Tibial artery (tissue), 4 donors: ENCODE measurements around the gene ASAP2.

Experiments used
- DNase-seq, 2 donors: peaks; one replicate each; pipeline ENCODE4 v3.0.0-alpha.2; 2019
- H3K27ac ChIP-seq, 2 donors: fragments of 200-600 bp; sonication (generic) in 1 of 2; 1 replicate in 1 of 2; 2 replicates in 1 of 2; pipeline ENCODE4 v1.5.1; 2018 to 2019; ENCODE audit warnings: mild to moderate bottlenecking in 1 of 2
- H3K27me3 ChIP-seq, 2 donors: fragments of 200-600 bp; sonication (generic) in 1 of 2; one replicate each; pipeline versions ENCODE4 v1.5.1 to v1.6.0; 2016 to 2019
- H3K36me3 ChIP-seq, 3 donors: fragments of 200-600 bp; sonication (generic) in 2 of 3; one replicate each; pipeline ENCODE4 v1.5.1; 2016 to 2019; ENCODE audit warnings: mild to moderate bottlenecking in 2 of 3
- H3K4me1 ChIP-seq, 4 donors: fragments of 200-600 bp; sonication (generic) in 2 of 4; 1 replicate in 3 of 4; 2 replicates in 1 of 4; pipeline ENCODE4 v1.5.1; 2016 to 2019
- H3K4me3 ChIP-seq, 2 donors: fragments of 200-600 bp; sonication (generic) in 1 of 2; 1 replicate in 1 of 2; 2 replicates in 1 of 2; pipeline ENCODE4 v1.5.1; 2018 to 2019; ENCODE audit warnings: mild to moderate bottlenecking in 2 of 2
- H3K9me3 ChIP-seq, 3 donors: fragments of 200-600 bp; sonication (generic) in 1 of 3; one replicate each; pipeline ENCODE4 v1.5.1; 2016 to 2019
- intact Hi-C: fragments of 100-400 bp; cut with DNase I; formaldehyde crosslinking; loops from one replicate; pipeline ENCODE4 v1.15.0; 2023; ENCODE audit warnings: low total_unique reads
- TF ChIP-seq, protein P1 (sequence below), 2 experiments: fragments of 200-600 bp in 1 of 2; fragments of 450-650 bp in 1 of 2; IDR thresholded peaks; one replicate each; pipeline ENCODE4 v1.5.1; 2017 to 2019; ENCODE audit warnings: antibody characterized with exemption in 2 of 2, mild to moderate bottlenecking in 1 of 2, moderate library complexity in 1 of 2

Gene ASAP2

GRCh38 chr2:9359463-9359862 is 152.9 kb downstream of the ASAP2 start:
- intact Hi-C loops, result no loop called here
- TF ChIP-seq, protein P1, sequence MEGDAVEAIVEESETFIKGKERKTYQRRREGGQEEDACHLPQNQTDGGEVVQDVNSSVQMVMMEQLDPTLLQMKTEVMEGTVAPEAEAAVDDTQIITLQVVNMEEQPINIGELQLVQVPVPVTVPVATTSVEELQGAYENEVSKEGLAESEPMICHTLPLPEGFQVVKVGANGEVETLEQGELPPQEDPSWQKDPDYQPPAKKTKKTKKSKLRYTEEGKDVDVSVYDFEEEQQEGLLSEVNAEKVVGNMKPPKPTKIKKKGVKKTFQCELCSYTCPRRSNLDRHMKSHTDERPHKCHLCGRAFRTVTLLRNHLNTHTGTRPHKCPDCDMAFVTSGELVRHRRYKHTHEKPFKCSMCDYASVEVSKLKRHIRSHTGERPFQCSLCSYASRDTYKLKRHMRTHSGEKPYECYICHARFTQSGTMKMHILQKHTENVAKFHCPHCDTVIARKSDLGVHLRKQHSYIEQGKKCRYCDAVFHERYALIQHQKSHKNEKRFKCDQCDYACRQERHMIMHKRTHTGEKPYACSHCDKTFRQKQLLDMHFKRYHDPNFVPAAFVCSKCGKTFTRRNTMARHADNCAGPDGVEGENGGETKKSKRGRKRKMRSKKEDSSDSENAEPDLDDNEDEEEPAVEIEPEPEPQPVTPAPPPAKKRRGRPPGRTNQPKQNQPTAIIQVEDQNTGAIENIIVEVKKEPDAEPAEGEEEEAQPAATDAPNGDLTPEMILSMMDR (IDR thresholded peaks at IDR 0.05), result no peak
- H3K36me3 ChIP-seq, result peaks cover 37 to 87% (median 77%) of the 10 kb centered on the region in 3 donors

DNA sequence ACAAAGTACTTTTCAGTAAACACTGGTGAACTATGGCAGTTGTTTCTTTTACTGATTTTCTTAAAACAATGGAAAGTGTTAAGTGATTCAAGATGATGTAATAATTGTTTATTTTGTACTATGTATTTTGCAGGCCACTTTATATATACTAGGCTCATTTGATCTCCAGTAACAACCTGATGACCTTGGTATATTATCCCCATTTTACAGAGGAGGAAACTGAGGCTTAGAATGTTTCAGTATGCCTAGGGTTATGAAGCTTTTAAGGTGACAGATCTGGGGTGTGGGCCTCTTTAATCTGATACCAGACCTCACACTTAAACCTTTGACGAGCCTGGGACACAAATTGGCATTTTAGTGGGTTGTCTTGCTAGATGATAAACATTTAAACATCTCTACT is 153.5 kb downstream of the ASAP2 start:
- H3K9me3 ChIP-seq, result no peaks in the 10 kb centered on the region

More at GRCh38 chr2:9359463-9359862, 152.9 kb downstream of the ASAP2 start:
- no peak overlapping the region for H3K27ac ChIP-seq
- DNase-seq, result no peak
- H3K9me3 ChIP-seq, result no peaks in the 10 kb centered on the region
- H3K4me3 ChIP-seq, result no peak overlapping the region
- H3K4me1 ChIP-seq, result no peaks in the 10 kb centered on the region
- H3K27me3 ChIP-seq, result no peaks in the 10 kb centered on the region

DNA sequence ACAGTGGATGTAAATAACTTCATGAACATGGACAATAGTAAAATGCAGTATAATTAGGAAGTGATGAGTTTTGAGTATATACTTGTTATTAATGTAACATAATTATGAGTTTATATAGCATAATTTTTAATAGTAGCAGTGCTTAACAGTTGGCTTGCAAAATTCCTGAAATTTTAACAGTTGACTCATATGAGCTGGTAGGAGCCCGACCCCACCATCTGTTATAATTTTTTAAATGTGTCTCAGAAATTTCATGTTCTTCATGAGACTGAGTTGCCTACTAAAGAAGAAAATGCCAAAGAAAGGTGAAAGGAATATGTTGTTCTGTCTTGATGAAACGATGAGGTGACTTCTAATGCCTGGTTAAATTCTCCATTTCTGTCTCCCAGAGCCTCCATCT is 154.1 kb downstream of the ASAP2 start:
- peaks cover 37 to 91% (median 77%) of the 10 kb centered on the region in 3 donors for H3K36me3 ChIP-seq
- H3K27ac ChIP-seq, result no peak overlapping the region
- H3K4me1 ChIP-seq, result no peaks in the 10 kb centered on the region
- no peaks in the 10 kb centered on the region for H3K9me3 ChIP-seq
- H3K4me3 ChIP-seq, result no peak overlapping the region
- intact Hi-C loops, result no loop called here
- no peak for DNase-seq
- TF ChIP-seq, protein P1 (IDR thresholded peaks at IDR 0.05), result no peak
- no peaks in the 10 kb centered on the region for H3K27me3 ChIP-seq

More for the DNA sequence above, 153.5 kb downstream of the ASAP2 start:
- H3K27ac ChIP-seq, result no peak overlapping the region
- TF ChIP-seq, protein P1 (IDR thresholded peaks at IDR 0.05), result no peak
- no peak for DNase-seq
- intact Hi-C loops, result no loop called here
- peaks cover 37 to 91% (median 77%) of the 10 kb centered on the region in 3 donors for H3K36me3 ChIP-seq
- no peaks in the 10 kb centered on the region for H3K4me1 ChIP-seq
- H3K4me3 ChIP-seq, result no peak overlapping the region
- H3K27me3 ChIP-seq, result no peaks in the 10 kb centered on the region

GRCh38 chr2:9364373-9364772 is 157.8 kb downstream of the ASAP2 start:
- Histone ChIP-seq H3K9me3 (no peaks in the 10 kb centered on the region), H3K4me3 (no peak overlapping the region), H3K27ac (no peak overlapping the region), H3K4me1 (no peaks in the 10 kb centered on the region), H3K27me3 (no peaks in the 10 kb centered on the region), H3K36me3 (peaks cover 25 to 88% (median 78%) of the 10 kb centered on the region in 3 donors)
- TF ChIP-seq, protein P1 (IDR thresholded peaks at IDR 0.05), result no peak
- no peak for DNase-seq
- intact Hi-C loops, result no loop called here

DNA sequence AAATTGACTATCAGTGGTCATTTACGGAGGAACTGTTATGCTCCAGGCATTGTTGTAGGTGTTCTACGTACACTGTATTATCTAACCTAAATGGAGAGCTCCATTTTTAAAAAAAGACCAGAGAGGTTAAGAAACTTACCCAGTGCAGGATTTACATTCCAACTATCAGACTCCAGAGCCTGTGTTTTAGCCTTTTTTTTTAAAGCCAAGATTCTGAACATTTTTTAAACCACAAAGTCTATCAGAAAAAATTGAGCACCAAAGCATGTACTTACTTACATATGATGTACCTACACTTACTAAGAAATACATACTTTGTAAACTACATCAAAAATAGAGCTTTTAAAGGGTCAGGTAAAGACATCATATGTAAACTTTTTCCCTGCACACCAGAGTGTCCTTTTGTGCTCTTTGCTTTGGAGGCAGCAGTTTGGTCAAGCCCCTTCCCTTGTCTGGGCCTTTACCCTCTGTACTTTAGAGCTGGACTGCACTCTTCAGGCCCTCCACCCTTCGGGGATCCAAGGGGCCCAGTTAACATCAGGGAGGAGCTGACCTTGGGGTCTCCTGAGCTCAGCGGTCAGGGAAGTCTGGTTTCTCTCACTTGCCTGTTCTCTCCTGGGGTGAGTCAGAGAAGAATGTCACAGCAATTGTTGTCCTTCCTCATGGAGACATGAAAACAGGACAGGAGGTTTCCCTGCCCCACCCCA is 158.3 kb downstream of the ASAP2 start:
- TF ChIP-seq, protein P1 (IDR thresholded peaks at IDR 0.05), result no peak
- Histone ChIP-seq H3K4me3 (no peak overlapping the region), H3K27me3 (no peaks in the 10 kb centered on the region), H3K27ac (no peak overlapping the region), H3K4me1 (no peaks in the 10 kb centered on the region), H3K9me3 (no peaks in the 10 kb centered on the region), H3K36me3 (peaks cover 19 to 89% (median 72%) of the 10 kb centered on the region in 3 donors)
- intact Hi-C loops, result no loop called here
- DNase-seq, result no peak
